K562 (cell line): ENCODE results near the gene SERPINA5. TPM values are rescaled to one million over a fixed set of nuclear protein-coding genes. Genes with fewer than 3 reads are reported as not detected.

Experiments used
- ATAC-seq: fragments of 200-7000 bp; cut with Tn5 transposase; 3 replicates; pipeline ENCODE4 v1.9.1; 2020; ENCODE audit warnings: moderate library complexity
- BruUV-seq: library from RNA; stranded (reverse); fragments of 400-500 nt; replicated peaks from 2 replicates; lab custom pipeline; 2021; lab: Mats Ljungman, UMichigan
- CTCF ChIA-PET: fragments of 300-600 bp; formaldehyde crosslinking; extraction: SDS; loops from one replicate; lab custom pipeline; 2021; ENCODE audit warnings: low intra/inter-chr PET ratio; lab: Yijun Ruan, JAX
- POLR2A ChIA-PET: fragments of 300-600, 350-650 bp; sonication (Branson Sonifier 250); formaldehyde crosslinking; extraction: SDS; loops from one replicate; lab custom pipeline; 2021; ENCODE audit warnings: antibody characterized with exemption, inconsistent platforms; lab: Yijun Ruan, JAX
- DNase-seq, 4 experiments: peaks; one replicate each; pipeline versions ENCODE4 v3.0.0 to v3.0.0-alpha.2; 2011 to 2018; ENCODE audit warnings: low spot score in 3 of 4, mixed read lengths in 3 of 4; ENCODE audit errors: extremely low read depth in 1 of 4
- FAIRE-seq: peaks from 2 replicates; lab custom pipeline; 2011; peaks lifted over from hg19 to GRCh38; lab: Jason Lieb, UNC
- H2AFZ ChIP-seq: 2 replicates; pipeline ENCODE4 v1.6.0; 2011; ENCODE audit warnings: low read depth, low read length, control low read depth, inconsistent platforms
- H3K27ac ChIP-seq: fragments of 200-600 bp; 3 replicates; pipeline ENCODE4 v1.8.0; 2011; ENCODE audit warnings: low read depth, mild to moderate bottlenecking, control low read depth, inconsistent platforms, low read length, moderate library complexity, mixed read lengths; ENCODE audit errors: extremely low read depth
- H3K27me3 ChIP-seq, 2 experiments: fragments of 300-600 bp in 1 of 2; 2 replicates in 1 of 2; 3 replicates in 1 of 2; pipeline versions ENCODE4 v1.6.0 to v1.8.0; 2011; ENCODE audit warnings: inconsistent platforms in 2 of 2, low read length in 2 of 2, mild to moderate bottlenecking in 1 of 2, mixed read lengths in 1 of 2, moderate library complexity in 1 of 2; ENCODE audit not compliant: control insufficient read depth in 2 of 2, insufficient read depth in 2 of 2
- H3K36me3 ChIP-seq: fragments of 300-600 bp; 3 replicates; pipeline ENCODE4 v1.8.0; 2011; ENCODE audit warnings: mild to moderate bottlenecking, low read length, inconsistent platforms; ENCODE audit not compliant: control insufficient read depth, insufficient read depth
- H3K4me1 ChIP-seq, 2 experiments: fragments of 200-600 bp in 1 of 2; replicated peaks in 1 of 2; 2 replicates in 1 of 2; 3 replicates in 1 of 2; pipeline versions ENCODE4 v1.5.1 to v1.8.0; 2011; ENCODE audit warnings: inconsistent platforms in 2 of 2, low read length in 2 of 2, mild to moderate bottlenecking in 1 of 2, mixed read lengths in 1 of 2, moderate library complexity in 1 of 2; ENCODE audit not compliant: control insufficient read depth in 2 of 2, insufficient read depth in 2 of 2
- H3K4me2 ChIP-seq: 2 replicates; pipeline ENCODE4 v1.6.1; 2011; ENCODE audit warnings: low read length, control low read depth, inconsistent platforms, mixed read lengths; ENCODE audit not compliant: insufficient read depth
- H3K4me3 ChIP-seq: fragments of 200-600 bp; sonication (generic), shearing (Covaris generic); 2 replicates; pipeline ENCODE4 v1.5.1; 2016; ENCODE audit warnings: control low read depth, inconsistent platforms
- H3K79me2 ChIP-seq: fragments of 200-600 bp; 3 replicates; pipeline ENCODE4 v1.8.0; 2011; ENCODE audit warnings: low read length, inconsistent platforms; ENCODE audit not compliant: control insufficient read depth, insufficient read depth
- H3K9ac ChIP-seq, 2 experiments: 2 replicates each; pipeline versions ENCODE4 v1.6.0 to v1.6.1; 2011; ENCODE audit warnings: low read depth in 2 of 2, low read length in 2 of 2, control low read depth in 1 of 2, inconsistent platforms in 1 of 2, mild to moderate bottlenecking in 1 of 2, mixed read lengths in 1 of 2; ENCODE audit not compliant: insufficient read depth in 1 of 2
- H3K9me1 ChIP-seq: one replicate; pipeline ENCODE4 v1.6.0; 2011; ENCODE audit warnings: inconsistent platforms, mild to moderate bottlenecking, low read length, moderate library complexity; ENCODE audit not compliant: control insufficient read depth, insufficient read depth
- H3K9me3 ChIP-seq: replicated peaks from 2 replicates; pipeline ENCODE4 v1.5.1; 2011; ENCODE audit warnings: low read depth, low read length, inconsistent platforms; ENCODE audit not compliant: control insufficient read depth, insufficient read depth
- H4K20me1 ChIP-seq: replicated peaks from 2 replicates; pipeline ENCODE4 v1.6.1; 2011; ENCODE audit warnings: low read length, inconsistent platforms, mixed read lengths; ENCODE audit not compliant: control insufficient read depth, insufficient read depth
- CBX1 ChIP-seq: sonication (generic); IDR thresholded peaks from 2 replicates; pipeline ENCODE4 v1.6.1; 2016; ENCODE audit warnings: antibody characterized with exemption, low read depth, mild to moderate bottlenecking
- CC2D1A ChIP-seq: fragments of 450-650 bp; IDR thresholded peaks from 2 replicates; pipeline ENCODE4 v1.6.1; 2017; ENCODE audit warnings: mild to moderate bottlenecking
- CHD2 ChIP-seq: IDR thresholded peaks from 2 replicates; pipeline ENCODE4 v1.6.1; 2011; ENCODE audit warnings: low read depth, low read length
- MYC ChIP-seq, 2 experiments: fragments of 250-450 bp in 1 of 2; sonication (Bioruptor Pico) in 1 of 2; IDR thresholded peaks; 2 replicates each; pipeline versions ENCODE4 v1.5.1 to v1.6.1; 2012 to 2021; ENCODE audit warnings: low read depth in 2 of 2, borderline replicate concordance in 1 of 2, improper control_type of control experiment in 1 of 2, low read length in 1 of 2, mild to moderate bottlenecking in 1 of 2, moderate library complexity in 1 of 2
- PRPF4 ChIP-seq: fragments of 200-400 bp; formaldehyde crosslinking; IDR thresholded peaks from one replicate; pipeline ENCODE4 v1.6.1; 2017; ENCODE audit warnings: low read length, low read depth, mild to moderate bottlenecking; ENCODE audit not compliant: insufficient read depth, poor library complexity, severe bottlenecking
- SP1 ChIP-seq: sonication (generic); formaldehyde crosslinking; IDR thresholded peaks from 2 replicates; pipeline ENCODE4 v1.8.1; 2022; ENCODE audit warnings: mild to moderate bottlenecking, missing genetic modification reagents
- ZBTB9 ChIP-seq: fragments of 450-650 bp; formaldehyde crosslinking; IDR thresholded peaks from 2 replicates; pipeline ENCODE4 v1.4.0; 2020; ENCODE audit warnings: mild to moderate bottlenecking, moderate library complexity
- ZNF512 ChIP-seq: IDR thresholded peaks from 2 replicates; pipeline ENCODE4 v1.6.1; 2016; ENCODE audit warnings: missing genetic modification characterization, missing compliant biosample characterization
- ZNF766 ChIP-seq: fragments of 200-800 bp; sonication (Bioruptor generic); conservative IDR thresholded peaks from 2 replicates; pipeline ENCODE4 v1.6.1; 2016; ENCODE audit warnings: missing genetic modification characterization, missing compliant biosample characterization
- WGBS: fragments of 100-300 bp; shearing (Covaris generic); methylation state at CpG from one replicate; pipeline ENCODE4 v1.1.6; 2016; ENCODE audit warnings: low coverage, mixed read lengths; ENCODE audit not compliant: insufficient coverage; ENCODE audit errors: missing lambda C conversion rate; 5-methylcytosine and 5-hydroxymethylcytosine counted together
- in situ Hi-C: fragments of 300-500 bp; cut with MboI; formaldehyde crosslinking; loops from 4 replicates; pipeline ENCODE4 v1.15.0; 2018; ENCODE audit warnings: inconsistent platforms, mixed read lengths
- intact Hi-C: fragments of 100-400 bp; cut with micrococcal nuclease; formaldehyde crosslinking; loops from 2 replicates; pipeline ENCODE4 v1.14.2; 2022
- polyA plus RNA-seq, 8 experiments: library from polyadenylated mRNA; depleted of rRNA in 4 of 8; stranded (reverse) in 5 of 8; unstranded in 3 of 8; fragments of >200 nt; fragmentation: Nextera tagmentation in 2 of 8; fragmentation: Illumina TruSeq in 1 of 8; extraction: Ambion mirVana in 2 of 8; extraction: Trizol in 1 of 8; gene quantifications; 2 replicates each; pipeline versions ENCODE4 v1.2.1 to v1.2.3, GENCODE V29; 2011 to 2014; ENCODE audit warnings: inconsistent platforms in 1 of 8, missing spikeins in 1 of 8
- total RNA-seq, 7 experiments: library from RNA; depleted of rRNA in 6 of 7; stranded (reverse); fragments of >200 nt in 6 of 7; fragmentation: Illumina TruSeq in 2 of 7; extraction: Trizol in 2 of 7; gene quantifications; 2 replicates each; pipeline versions ENCODE4 v1.2.1 to v1.2.3, GENCODE V29; 2011 to 2021; ENCODE audit warnings: low replicate concordance in 1 of 7

Gene SERPINA5
- total and polyA plus RNA-seq, 9 of the 15 experiments (the other 6 are each of a cell fraction or from before 2014, with no cell fraction given) = 0.38 TPM; not detected in 8

- no peak for TF ChIP-seq PRPF4
Observed at GRCh38 chr14:94640721-94641631, 59.8 kb downstream of the SERPINA5 start (continued).

GRCh38 chr14:94641632-94641955 is 60.4 kb downstream of the SERPINA5 start:
- Histone ChIP-seq H3K27me3 (no peaks in the 10 kb centered on the region; a peak in 1 of 5 replicates), H3K4me3 (no peak overlapping the region), H3K9me3 (no peaks in the 10 kb centered on the region), H3K36me3 (no peaks in the 10 kb centered on the region), H3K9ac (no peak overlapping the region), H4K20me1 (no peaks in the 10 kb centered on the region; the same call in 1 of the 2 replicates), H3K4me2 (no peak overlapping the region), H3K4me1 (no peaks in the 10 kb centered on the region), H3K27ac (no peak overlapping the region), H2AFZ (no peak overlapping the region), H3K79me2 (no peaks in the 10 kb centered on the region), H3K9me1 (no peaks in the 10 kb centered on the region)
- in situ Hi-C loops (no loop called here), intact Hi-C loops (no loop called here)
- ATAC-seq = no peak
- CTCF ChIA-PET = no interaction called here
- no peak for FAIRE-seq
- DNase-seq = no peak
- 0% methylated on average over 7 of the region's 12 CpGs for WGBS
- BruUV-seq = no TSS peak
- TF ChIP-seq CC2D1A (no peak), SP1 (no peak), ZBTB9 (CRISPR knock-in tag) (no peak), MYC (IDR thresholded peaks at IDR 0.05; ENCODE audit: low read depth, low read length) (no peak), MYC (CRISPR knock-in tag; IDR thresholded peaks at IDR 0.05; ENCODE audit: borderline replicate concordance, low read depth) (no peak), CHD2 (no peak), ZNF512 (tag) (no peak), CBX1 (no peak), ZNF766 (CRISPR knock-in tag) (no peak)
- POLR2A ChIA-PET = no interaction called here
